Stimulated activated CD8-positive, alpha-beta memory T cell treated with anti-CD3 and anti-CD28 coated beads, Interleukin-7, amount 100 ng/mL, for 4 hours (primary cell): ENCODE measurements around the gene WFDC1.

ENCODE experiments used
- DNase-seq, 2 donors: peaks; one replicate each; pipeline ENCODE4 v3.0.0-alpha.2; 2020; ENCODE audit warnings: low read depth in 2 of 2

Gene WFDC1

GRCh38 chr16:84272740-84273320 lies 21.8 kb upstream of the WFDC1 start:
- no peak for DNase-seq

GRCh38 chr16:84274515-84274914 lies 20.2 kb upstream of the WFDC1 start:
- DNase-seq, result no peak

DNA sequence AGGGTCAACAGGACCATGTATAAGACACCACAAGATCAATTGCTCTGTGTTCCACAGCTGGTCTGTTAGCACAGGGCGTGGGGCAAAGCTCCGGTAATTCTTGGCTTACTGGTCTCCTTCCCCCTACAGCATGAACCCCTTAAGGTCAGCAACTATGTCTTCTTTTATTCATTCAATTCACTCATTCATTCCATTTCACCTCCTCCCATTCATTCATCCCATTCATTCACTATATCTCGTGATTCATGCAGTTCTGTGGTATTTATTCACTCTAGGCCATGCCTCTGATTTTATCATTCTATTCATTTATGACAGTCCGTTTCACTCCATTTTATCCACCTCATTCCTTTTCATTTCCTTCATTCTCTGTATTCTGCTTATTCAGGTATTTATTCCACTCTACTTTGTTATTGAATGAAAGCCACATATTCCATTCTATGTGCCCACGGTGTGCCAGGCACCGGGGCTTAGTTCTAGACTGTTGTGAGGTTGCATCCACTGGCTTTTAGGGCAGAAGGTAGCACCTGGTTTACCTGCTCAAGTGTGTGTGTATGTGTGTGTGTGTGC lies 19.0 kb upstream of the WFDC1 start:
- DNase-seq, result no peak

- DNase-seq, result peak; percentile 24 to 33
Measured at GRCh38 chr16:84277244-84277823, 17.3 kb upstream of the WFDC1 start.

- DNase-seq, result no peak
Measured at GRCh38 chr16:84278333-84278732, 16.3 kb upstream of the WFDC1 start.

GRCh38 chr16:84278968-84279367 lies 15.7 kb upstream of the WFDC1 start:
- DNase-seq, result no peak

GRCh38 chr16:84279881-84280280 lies 14.8 kb upstream of the WFDC1 start:
- DNase-seq, result no peak

DNA sequence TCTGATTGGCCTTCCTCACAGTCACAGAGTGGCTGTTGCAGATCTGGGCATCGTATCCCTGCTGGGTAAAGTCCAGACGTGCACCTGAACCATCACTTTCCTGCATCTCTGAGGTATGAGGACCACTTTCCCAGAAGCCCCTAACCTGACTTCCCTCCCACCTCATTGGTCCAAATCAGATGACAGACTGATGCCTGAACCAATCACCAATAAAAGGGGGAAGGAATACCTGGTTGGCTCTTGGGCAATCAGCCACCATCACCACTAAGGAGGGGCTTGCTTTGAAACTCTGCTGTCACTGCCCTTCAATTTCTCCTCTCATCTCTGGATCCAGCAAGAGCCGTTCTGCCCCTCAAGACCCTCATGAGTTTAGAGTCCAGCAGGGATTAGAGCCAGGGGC lies 13.6 kb upstream of the WFDC1 start:
- no peak for DNase-seq

GRCh38 chr16:84282533-84282932 lies 12.1 kb upstream of the WFDC1 start:
- DNase-seq, result no peak

- DNase-seq, result no peak
Measured at GRCh38 chr16:84283314-84284153, 11.1 kb upstream of the WFDC1 start.

GRCh38 chr16:84284154-84284722 lies 10.4 kb upstream of the WFDC1 start:
- DNase-seq, result no peak

DNA sequence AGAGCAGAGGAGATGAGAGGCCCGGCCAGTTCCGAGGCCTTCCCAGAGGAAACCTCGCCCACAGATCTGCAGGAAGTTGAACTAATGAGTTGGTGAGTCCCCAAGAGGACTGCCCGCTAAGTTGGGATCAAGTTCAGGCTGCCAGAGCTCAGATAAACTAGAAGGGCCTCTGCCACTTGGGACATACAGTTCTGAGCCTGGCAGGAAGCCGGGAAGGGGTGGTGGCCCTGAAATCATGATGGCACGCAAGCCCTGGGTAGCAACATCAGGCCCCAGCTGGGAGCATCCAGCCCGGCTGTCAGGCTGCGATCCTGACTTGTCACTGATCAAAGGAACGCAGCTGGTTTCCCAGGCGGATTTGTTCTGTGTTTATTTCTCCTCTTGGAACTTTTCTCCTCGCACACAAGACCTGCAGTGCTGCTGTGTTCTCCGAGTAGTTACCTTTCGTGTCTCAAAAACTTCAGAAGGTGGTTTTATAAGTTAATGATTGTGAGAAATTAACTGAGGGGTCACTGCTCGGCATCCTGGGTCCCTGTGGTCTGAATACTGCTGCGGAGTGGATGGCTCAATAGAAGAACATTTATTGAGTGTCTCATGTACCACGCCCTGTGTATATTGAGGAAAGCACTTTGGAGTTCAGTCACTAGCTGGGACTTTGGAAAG lies 8.0 kb upstream of the WFDC1 start:
- no peak for DNase-seq

GRCh38 chr16:84288902-84289301 lies 5.8 kb upstream of the WFDC1 start:
- no peak for DNase-seq

DNA sequence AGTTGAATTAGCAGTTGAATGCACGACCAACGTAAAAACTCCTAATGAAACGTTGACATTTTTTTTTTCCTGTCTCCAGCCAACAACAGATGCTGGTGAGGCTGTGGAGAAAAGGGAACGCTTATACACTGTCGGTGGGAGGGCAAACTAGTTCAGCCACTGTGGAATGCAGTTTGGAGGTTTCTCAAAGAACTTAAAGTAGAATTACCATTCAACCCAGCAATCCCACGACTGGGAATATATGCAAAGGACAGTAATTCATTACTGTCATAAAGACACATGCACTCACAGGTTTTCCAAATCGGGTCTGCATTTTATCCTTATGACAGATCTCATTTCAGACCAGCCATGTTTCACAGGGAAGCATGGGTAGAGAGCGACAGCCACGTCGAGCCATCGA lies 3.5 kb upstream of the WFDC1 start:
- DNase-seq, result no peak

DNA sequence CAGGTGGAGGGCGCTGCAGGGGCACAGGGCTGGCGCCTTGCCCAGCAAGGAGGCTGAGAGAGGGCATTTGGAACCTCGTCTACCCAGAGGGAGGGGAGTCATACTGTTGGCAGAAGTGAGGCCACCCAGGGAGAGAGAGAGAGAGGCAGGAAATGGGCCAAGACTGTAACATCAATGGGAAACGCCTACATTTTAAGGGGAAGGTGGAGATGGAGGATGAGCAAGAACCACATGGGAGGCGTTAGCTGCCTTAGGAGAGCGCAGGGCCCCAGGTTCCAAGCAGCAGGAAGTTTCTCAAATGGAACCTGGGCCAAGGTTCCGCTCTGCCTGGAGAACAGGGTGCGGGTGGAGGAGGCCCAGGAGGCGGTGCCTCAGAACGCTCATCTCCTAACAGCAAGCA lies 2.7 kb upstream of the WFDC1 start:
- no peak for DNase-seq

DNA sequence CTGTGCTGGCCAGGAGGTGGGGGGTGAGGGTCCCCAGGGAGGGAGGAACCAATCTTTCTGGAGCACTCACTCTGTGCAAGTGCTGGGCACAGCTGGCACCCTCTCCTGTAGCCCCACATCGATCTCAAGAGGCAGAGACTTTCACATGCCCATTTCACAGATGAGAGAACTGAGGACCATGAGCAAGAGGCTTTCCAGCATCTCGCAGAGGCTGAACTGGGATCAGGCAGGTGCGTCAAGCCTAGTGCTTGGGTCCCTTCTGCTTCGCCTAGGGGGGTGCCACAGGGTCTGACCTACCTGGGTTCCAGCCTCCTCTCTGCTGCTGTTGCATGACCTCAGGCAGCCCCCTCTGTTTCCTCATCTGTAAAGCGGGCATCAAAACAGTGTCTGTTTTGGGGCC lies 1.3 kb upstream of the WFDC1 start:
- no peak for DNase-seq

- DNase-seq, result no peak
Measured at GRCh38 chr16:84294117-84294516, 561 bp upstream of the WFDC1 start.

DNA sequence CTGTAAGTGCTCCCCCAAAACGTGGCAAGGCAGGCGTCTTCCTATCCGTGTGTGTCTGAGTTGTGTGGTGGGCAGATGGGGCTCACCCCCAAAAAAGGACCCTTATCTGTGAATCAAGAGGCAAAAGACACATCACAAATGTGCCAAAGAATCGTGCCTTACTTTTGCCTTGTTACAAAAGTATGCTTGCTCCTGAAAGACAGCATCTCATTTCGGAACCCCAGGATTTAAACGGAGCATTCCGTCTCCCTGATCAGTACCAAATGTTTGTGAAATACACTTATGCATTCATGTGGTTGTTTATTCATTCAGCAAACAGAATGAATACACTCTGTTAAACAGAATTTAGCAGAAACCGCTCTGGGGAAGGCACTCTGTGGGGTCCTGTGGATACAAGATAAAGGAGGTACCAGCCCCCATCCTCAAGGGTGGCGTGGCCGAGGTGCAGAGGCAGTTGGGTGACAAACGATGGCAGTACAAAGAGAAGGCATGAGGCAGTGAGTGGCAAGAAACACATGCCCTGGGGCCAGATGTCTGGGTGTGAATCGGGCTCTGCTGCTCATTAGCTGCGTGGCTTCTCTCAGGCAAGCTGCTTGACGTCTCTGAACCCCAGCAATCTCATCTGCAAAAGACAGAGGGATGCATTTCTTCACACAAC lies 654 bp downstream of the WFDC1 start:
- no peak for DNase-seq

DNA sequence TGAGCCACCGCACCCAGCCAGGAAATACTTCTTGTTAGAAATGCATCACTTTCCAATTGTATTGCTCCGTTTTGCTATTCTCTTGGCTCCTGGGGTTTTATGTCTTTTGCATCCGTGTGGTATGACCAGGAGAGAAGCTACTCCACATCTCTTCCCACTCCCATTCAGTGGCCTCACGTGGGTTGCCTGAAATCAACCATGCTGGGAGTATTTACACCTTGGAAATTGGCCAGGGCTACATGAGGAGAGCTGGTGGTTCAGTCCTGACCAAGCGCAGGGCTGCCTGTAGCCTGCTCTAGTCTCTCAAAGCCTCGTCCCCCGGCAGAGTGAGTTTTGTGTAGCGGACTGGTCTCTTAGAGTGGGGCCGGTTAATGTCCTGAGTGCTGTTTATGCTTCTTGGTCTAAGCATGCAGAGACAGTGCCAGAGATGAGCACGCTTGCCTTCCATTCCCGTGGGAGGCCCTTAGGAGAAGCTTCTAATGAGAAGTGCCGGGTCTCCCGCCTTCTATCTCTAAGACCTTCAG lies 3.8 kb downstream of the WFDC1 start:
- no peak for DNase-seq

DNA sequence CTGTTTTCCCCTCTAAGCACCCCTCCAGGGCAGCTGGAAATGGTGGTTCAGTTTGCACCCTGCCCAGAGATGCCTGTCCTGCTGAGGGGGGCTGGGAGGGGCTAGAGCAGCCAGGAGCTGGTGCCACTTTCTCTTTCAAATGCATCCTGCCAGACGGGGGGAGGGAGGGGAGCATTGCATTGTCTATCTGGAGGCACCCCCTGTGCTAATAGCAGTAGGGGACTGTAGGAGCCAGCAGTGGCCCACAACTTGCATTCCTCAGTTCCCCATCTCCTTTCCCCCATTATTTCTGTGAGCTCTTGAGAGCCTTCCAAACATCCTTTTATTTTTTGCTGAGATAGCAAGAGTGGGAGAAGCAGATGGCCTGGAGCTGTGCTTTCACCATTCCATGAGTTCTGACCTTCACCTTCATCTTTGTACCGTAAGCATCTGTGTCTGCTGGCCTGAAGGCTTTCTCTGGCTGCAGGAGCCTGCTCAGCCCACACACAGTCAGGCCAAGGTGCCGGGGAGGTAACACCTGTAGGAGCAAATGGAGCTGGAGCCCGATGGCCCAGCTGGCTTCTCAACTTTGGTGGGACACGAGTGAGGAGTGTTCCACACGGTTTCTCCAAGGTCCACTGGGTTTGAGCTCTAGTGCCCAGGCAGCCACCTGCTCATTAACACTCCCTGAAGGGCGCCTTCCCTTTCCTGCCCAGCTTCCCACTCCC lies 5.2 kb downstream of the WFDC1 start:
- no peak for DNase-seq
